DND-41 (cell line): ENCODE data around the gene GTF2IRD1.

ENCODE experiments used
- ATAC-seq: fragments of 200-7000 bp; cut with Tn5 transposase; 3 replicates; pipeline ENCODE4 v1.9.1; 2021; ENCODE audit warnings: low read depth; ENCODE audit not compliant: insufficient read depth
- DNase-seq: peaks from one replicate; pipeline ENCODE4 v3.0.0-alpha.2; 2020
- H2AFZ ChIP-seq: 2 replicates; pipeline ENCODE4 v1.6.0; 2012; ENCODE audit warnings: low read depth, low read length
- H3K27ac ChIP-seq: 2 replicates; pipeline ENCODE4 v1.5.1; 2012; ENCODE audit warnings: low read length, inconsistent platforms
- H3K27me3 ChIP-seq: fragments of 200-600 bp; sonication (generic); 2 replicates; pipeline ENCODE4 v1.6.0; 2012; ENCODE audit warnings: low read length, mild to moderate bottlenecking, inconsistent platforms; ENCODE audit not compliant: insufficient read depth, poor library complexity
- H3K36me3 ChIP-seq: 2 replicates; pipeline ENCODE4 v1.5.1; 2012; ENCODE audit warnings: low read length, inconsistent platforms; ENCODE audit not compliant: insufficient read depth
- H3K4me1 ChIP-seq: 2 replicates; pipeline ENCODE4 v1.5.1; 2012; ENCODE audit warnings: mild to moderate bottlenecking, low read length; ENCODE audit not compliant: insufficient read depth
- H3K4me2 ChIP-seq: 2 replicates; pipeline ENCODE4 v1.6.0; 2012; ENCODE audit warnings: mild to moderate bottlenecking, moderate library complexity, low read length, inconsistent platforms; ENCODE audit not compliant: insufficient read depth
- H3K4me3 ChIP-seq, 2 experiments: fragments of 200-600 bp in 1 of 2; shearing (Covaris generic) in 1 of 2; 2 replicates each; pipeline ENCODE4 v1.5.1; 2012 to 2016; ENCODE audit warnings: inconsistent platforms in 2 of 2, low read length in 2 of 2, mild to moderate bottlenecking in 2 of 2, low read depth in 1 of 2, moderate library complexity in 1 of 2
- H3K79me2 ChIP-seq: 2 replicates; pipeline ENCODE4 v1.6.0; 2012; ENCODE audit warnings: low read length, inconsistent platforms; ENCODE audit not compliant: insufficient read depth
- H3K9ac ChIP-seq: 2 replicates; pipeline ENCODE4 v1.6.0; 2012; ENCODE audit warnings: low read depth, mild to moderate bottlenecking, inconsistent platforms, low read length, moderate library complexity
- H3K9me3 ChIP-seq: 2 replicates; pipeline ENCODE4 v1.5.1; 2012; ENCODE audit warnings: low read length, moderate library complexity, mild to moderate bottlenecking, inconsistent platforms; ENCODE audit not compliant: insufficient read depth, severe bottlenecking
- H4K20me1 ChIP-seq: 2 replicates; pipeline ENCODE4 v1.6.0; 2012; ENCODE audit warnings: low read length; ENCODE audit not compliant: insufficient read depth
- EZH2 ChIP-seq: IDR thresholded peaks from 3 replicates; pipeline ENCODE4 v1.6.1; 2012; ENCODE audit warnings: borderline replicate concordance, low read depth, mild to moderate bottlenecking, moderate library complexity, low read length, inconsistent platforms; ENCODE audit not compliant: severe bottlenecking
- TF ChIP-seq, protein P1 (sequence below): IDR thresholded peaks from 2 replicates; pipeline ENCODE4 v1.5.1; 2012; ENCODE audit warnings: borderline replicate concordance, low read length, moderate library complexity, mild to moderate bottlenecking; ENCODE audit not compliant: poor library complexity, severe bottlenecking; ENCODE audit errors: extremely low read depth

GTF2IRD1 gene

GRCh38 chr7:74522281-74522905 is 68.7 kb downstream of the GTF2IRD1 start:
- Histone ChIP-seq H3K9ac (no peak overlapping the region), H3K36me3 (peaks cover 23% of the 10 kb centered on the region), H4K20me1 (no peaks in the 10 kb centered on the region; the same call in 1 of the 2 replicates), H3K9me3 (no peaks in the 10 kb centered on the region), H3K27ac (no peak overlapping the region), H2AFZ (no peak overlapping the region), H3K79me2 (no peaks in the 10 kb centered on the region), H3K4me3 (no peak overlapping the region), H3K4me2 (no peak overlapping the region), H3K4me1 (no peaks in the 10 kb centered on the region), H3K27me3 (no peaks in the 10 kb centered on the region)
- no peak for ATAC-seq
- DNase-seq, result no peak
- no peak for TF ChIP-seq EZH2
- TF ChIP-seq, protein P1, sequence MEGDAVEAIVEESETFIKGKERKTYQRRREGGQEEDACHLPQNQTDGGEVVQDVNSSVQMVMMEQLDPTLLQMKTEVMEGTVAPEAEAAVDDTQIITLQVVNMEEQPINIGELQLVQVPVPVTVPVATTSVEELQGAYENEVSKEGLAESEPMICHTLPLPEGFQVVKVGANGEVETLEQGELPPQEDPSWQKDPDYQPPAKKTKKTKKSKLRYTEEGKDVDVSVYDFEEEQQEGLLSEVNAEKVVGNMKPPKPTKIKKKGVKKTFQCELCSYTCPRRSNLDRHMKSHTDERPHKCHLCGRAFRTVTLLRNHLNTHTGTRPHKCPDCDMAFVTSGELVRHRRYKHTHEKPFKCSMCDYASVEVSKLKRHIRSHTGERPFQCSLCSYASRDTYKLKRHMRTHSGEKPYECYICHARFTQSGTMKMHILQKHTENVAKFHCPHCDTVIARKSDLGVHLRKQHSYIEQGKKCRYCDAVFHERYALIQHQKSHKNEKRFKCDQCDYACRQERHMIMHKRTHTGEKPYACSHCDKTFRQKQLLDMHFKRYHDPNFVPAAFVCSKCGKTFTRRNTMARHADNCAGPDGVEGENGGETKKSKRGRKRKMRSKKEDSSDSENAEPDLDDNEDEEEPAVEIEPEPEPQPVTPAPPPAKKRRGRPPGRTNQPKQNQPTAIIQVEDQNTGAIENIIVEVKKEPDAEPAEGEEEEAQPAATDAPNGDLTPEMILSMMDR, result no peak

DNA sequence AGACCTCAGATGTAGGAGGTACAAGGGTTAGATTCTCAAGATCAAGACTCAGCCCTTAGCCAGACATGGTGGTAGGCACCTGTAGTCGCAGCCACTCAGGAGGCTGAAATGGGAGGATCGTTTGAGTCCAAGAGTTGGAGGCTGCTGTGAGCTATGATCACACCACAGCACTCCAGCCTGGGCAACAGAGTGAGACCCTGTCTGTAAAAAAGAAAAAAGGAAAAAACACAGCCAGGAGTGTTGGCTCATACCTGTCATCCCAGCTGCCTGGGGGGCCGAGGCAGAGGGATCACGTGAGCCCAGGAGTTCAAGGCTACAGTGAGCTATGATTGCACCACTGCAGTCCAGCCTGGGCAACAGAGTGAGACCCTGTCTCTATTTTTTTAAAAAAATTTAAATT is 69.3 kb downstream of the GTF2IRD1 start:
- Histone ChIP-seq H2AFZ (no peak overlapping the region), H3K27ac (no peak overlapping the region), H3K4me3 (no peak overlapping the region), H3K27me3 (no peaks in the 10 kb centered on the region), H3K4me1 (no peaks in the 10 kb centered on the region), H3K4me2 (no peak overlapping the region), H4K20me1 (no peaks in the 10 kb centered on the region), H3K79me2 (no peaks in the 10 kb centered on the region), H3K9ac (no peak overlapping the region), H3K36me3 (peaks cover 23% of the 10 kb centered on the region), H3K9me3 (no peaks in the 10 kb centered on the region)
- ATAC-seq, result no peak
- no peak for TF ChIP-seq EZH2
- TF ChIP-seq, protein P1, result no peak
- DNase-seq, result no peak

DNA sequence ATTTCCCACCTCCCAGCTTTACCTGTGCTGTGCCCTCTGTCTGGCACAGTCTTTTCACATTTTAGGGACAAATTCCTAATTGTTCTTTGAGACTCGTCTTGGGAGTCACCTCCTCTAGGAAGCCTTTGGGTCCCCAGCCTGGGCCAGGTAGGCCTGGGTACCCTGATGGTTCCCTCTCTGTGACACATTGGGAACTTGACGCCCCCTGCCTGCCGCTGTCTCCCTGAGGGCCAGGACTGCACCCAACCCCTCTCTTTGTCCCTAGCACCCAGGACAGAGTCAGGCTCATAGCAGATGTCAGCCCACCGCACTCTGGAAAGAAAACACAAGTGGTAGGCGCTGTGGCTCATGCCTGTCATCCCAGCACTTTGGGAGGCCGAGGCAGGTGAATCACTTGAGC is 71.4 kb downstream of the GTF2IRD1 start:
- TF ChIP-seq, protein P1, result no peak
- no peak for TF ChIP-seq EZH2
- Histone ChIP-seq H3K4me3 (no peak overlapping the region), H3K4me1 (no peaks in the 10 kb centered on the region), H3K27ac (no peak overlapping the region), H3K79me2 (no peaks in the 10 kb centered on the region), H3K9me3 (no peaks in the 10 kb centered on the region), H3K4me2 (no peak overlapping the region), H3K9ac (no peak overlapping the region), H3K27me3 (no peaks in the 10 kb centered on the region), H2AFZ (no peak overlapping the region), H3K36me3 (peaks cover 16% of the 10 kb centered on the region), H4K20me1 (no peaks in the 10 kb centered on the region)
- no peak for DNase-seq
- ATAC-seq, result no peak

GRCh38 chr7:74525881-74526280 is 72.2 kb downstream of the GTF2IRD1 start:
- Histone ChIP-seq H3K36me3 (peaks cover 14% of the 10 kb centered on the region), H4K20me1 (no peaks in the 10 kb centered on the region)
- DNase-seq, result no peak

More at GRCh38 chr7:74525881-74526280, 72.2 kb downstream of the GTF2IRD1 start:
- H3K4me1 ChIP-seq, result no peaks in the 10 kb centered on the region
- ATAC-seq, result no peak
- H3K27ac ChIP-seq, result no peak overlapping the region
- H3K4me3 ChIP-seq, result no peak overlapping the region
- no peaks in the 10 kb centered on the region for H3K9me3 ChIP-seq
- no peak overlapping the region for H3K4me2 ChIP-seq
- no peaks in the 10 kb centered on the region for H3K27me3 ChIP-seq
- H3K79me2 ChIP-seq, result no peaks in the 10 kb centered on the region
- H2AFZ ChIP-seq, result no peak overlapping the region
- TF ChIP-seq EZH2, result no peak
- TF ChIP-seq, protein P1, result no peak
- H3K9ac ChIP-seq, result no peak overlapping the region
